Measurements from ENCODE around the gene FADS3. TPM values are rescaled to one million over a fixed set of nuclear protein-coding genes. Genes with fewer than 3 reads are reported as not detected.

The FADS3 gene
- total RNA-seq, 3 donors from 2014 or later: 8.4 to 21.0 (median 11.5) TPM

DNA sequence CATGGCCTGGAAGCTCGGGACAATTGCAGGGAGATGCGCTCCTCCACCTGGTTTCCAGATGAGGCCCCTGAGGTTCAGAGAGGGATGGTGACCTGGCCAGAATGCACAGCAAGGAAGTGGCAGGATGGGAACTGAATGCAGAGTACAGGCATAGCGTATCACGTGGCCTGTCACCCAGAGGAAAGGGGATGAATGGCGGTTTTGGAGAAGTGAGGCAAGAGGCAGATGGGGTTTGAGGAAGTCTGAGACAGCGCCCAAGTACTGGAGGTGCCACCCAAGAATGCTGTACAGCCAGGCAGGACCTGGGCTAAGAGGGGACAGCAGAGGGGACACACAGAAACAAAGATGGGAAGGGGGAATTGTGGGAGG lies 21.2 kb upstream of the FADS3 start:
- ATAC-seq: peak; percentile 22
- intact Hi-C loops (cut with DNase I, micrococcal nuclease): no loop called here

GRCh38 chr11:61911701-61912529 lies 20.6 kb upstream of the FADS3 start:
- intact Hi-C loops (cut with DNase I, micrococcal nuclease): no loop called here
- H3K4me1 ChIP-seq (ENCODE audit: low read depth): no peaks in the 10 kb centered on the region

More for the DNA sequence above, 21.2 kb upstream of the FADS3 start:
- peak in 2 of 3 donors; percentile 19 to 52 for DNase-seq
- no peak overlapping the region for H3K4me3 ChIP-seq
- H3K36me3 ChIP-seq (ENCODE audit: low read depth): no peaks in the 10 kb centered on the region
- H3K4me1 ChIP-seq (ENCODE audit: low read depth): no peaks in the 10 kb centered on the region
- H3K9me3 ChIP-seq: no peaks in the 10 kb centered on the region
- TF ChIP-seq, protein P1, sequence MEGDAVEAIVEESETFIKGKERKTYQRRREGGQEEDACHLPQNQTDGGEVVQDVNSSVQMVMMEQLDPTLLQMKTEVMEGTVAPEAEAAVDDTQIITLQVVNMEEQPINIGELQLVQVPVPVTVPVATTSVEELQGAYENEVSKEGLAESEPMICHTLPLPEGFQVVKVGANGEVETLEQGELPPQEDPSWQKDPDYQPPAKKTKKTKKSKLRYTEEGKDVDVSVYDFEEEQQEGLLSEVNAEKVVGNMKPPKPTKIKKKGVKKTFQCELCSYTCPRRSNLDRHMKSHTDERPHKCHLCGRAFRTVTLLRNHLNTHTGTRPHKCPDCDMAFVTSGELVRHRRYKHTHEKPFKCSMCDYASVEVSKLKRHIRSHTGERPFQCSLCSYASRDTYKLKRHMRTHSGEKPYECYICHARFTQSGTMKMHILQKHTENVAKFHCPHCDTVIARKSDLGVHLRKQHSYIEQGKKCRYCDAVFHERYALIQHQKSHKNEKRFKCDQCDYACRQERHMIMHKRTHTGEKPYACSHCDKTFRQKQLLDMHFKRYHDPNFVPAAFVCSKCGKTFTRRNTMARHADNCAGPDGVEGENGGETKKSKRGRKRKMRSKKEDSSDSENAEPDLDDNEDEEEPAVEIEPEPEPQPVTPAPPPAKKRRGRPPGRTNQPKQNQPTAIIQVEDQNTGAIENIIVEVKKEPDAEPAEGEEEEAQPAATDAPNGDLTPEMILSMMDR (IDR thresholded peaks at IDR 0.05): no peak

GRCh38 chr11:61911128-61911700 lies 19.9 kb upstream of the FADS3 start:
- Histone ChIP-seq H3K4me3 (no peak overlapping the region), H3K9me3 (no peaks in the 10 kb centered on the region), H3K36me3 (ENCODE audit: low read depth) (no peaks in the 10 kb centered on the region), H3K4me1 (ENCODE audit: low read depth) (no peaks in the 10 kb centered on the region)
- intact Hi-C loops (cut with DNase I, micrococcal nuclease): no loop called here
- ATAC-seq: no peak
- TF ChIP-seq, protein P1 (IDR thresholded peaks at IDR 0.05): no peak
- DNase-seq: no peak

More at GRCh38 chr11:61911701-61912529, 20.6 kb upstream of the FADS3 start:
- H3K4me3 ChIP-seq: no peak overlapping the region
- H3K9me3 ChIP-seq: no peaks in the 10 kb centered on the region
- ATAC-seq (no peak), DNase-seq (peak in 2 of 3 donors; percentile 29 to 34)
- TF ChIP-seq, protein P1 (IDR thresholded peaks at IDR 0.05): no peak
- no peaks in the 10 kb centered on the region for H3K36me3 ChIP-seq (ENCODE audit: low read depth)

- ATAC-seq: no peak
- peak in 2 of 3 donors; percentile 16 to 46 for DNase-seq
- TF ChIP-seq, protein P1 (IDR thresholded peaks at IDR 0.05): no peak
- no peaks in the 10 kb centered on the region for H3K4me1 ChIP-seq (ENCODE audit: low read depth)
- no peaks in the 10 kb centered on the region for H3K36me3 ChIP-seq (ENCODE audit: low read depth)
- H3K4me3 ChIP-seq: no peak overlapping the region
- no peaks in the 10 kb centered on the region for H3K9me3 ChIP-seq
- intact Hi-C loops (cut with DNase I, micrococcal nuclease): no loop called here
Measured at GRCh38 chr11:61910187-61911127, 19.1 kb upstream of the FADS3 start.

GRCh38 chr11:61908730-61909316 lies 17.5 kb upstream of the FADS3 start:
- ATAC-seq (peak; percentile 14), DNase-seq (peak; percentile 49 to 69 (median 52))
- H3K9me3 ChIP-seq: no peaks in the 10 kb centered on the region
- no peaks in the 10 kb centered on the region for H3K36me3 ChIP-seq (ENCODE audit: low read depth)
- intact Hi-C loops (cut with DNase I, micrococcal nuclease): no loop called here
- no peaks in the 10 kb centered on the region for H3K4me1 ChIP-seq (ENCODE audit: low read depth)
- TF ChIP-seq, protein P1 (IDR thresholded peaks at IDR 0.05): no peak
- no peak overlapping the region for H3K4me3 ChIP-seq
